Tibial nerve (tissue), 4 donors: ENCODE measurements around the gene MTFMT. TPM values are rescaled to one million over a fixed set of nuclear protein-coding genes. Genes with fewer than 3 reads are reported as not detected.
A peak's percentile ranks its signal among the peaks of the same experiment; 100 is the strongest.

Experiments
- DNase-seq, 2 donors: peaks; one replicate each; pipeline ENCODE4 v3.0.0-alpha.2; 2019; ENCODE audit warnings: low spot score in 2 of 2
- H3K27ac ChIP-seq, 4 donors: fragments of 200-600 bp; sonication (generic) in 3 of 4; one replicate each; pipeline ENCODE4 v1.5.1; 2017 to 2019; ENCODE audit warnings: mild to moderate bottlenecking in 1 of 4
- H3K27me3 ChIP-seq, 2 donors: fragments of 200-600 bp; sonication (generic) in 1 of 2; one replicate each; pipeline versions ENCODE4 v1.5.1 to v1.6.0; 2017 to 2019
- H3K36me3 ChIP-seq, 3 donors: fragments of 200-600 bp; sonication (generic); one replicate each; pipeline ENCODE4 v1.5.1; 2018 to 2019
- H3K4me1 ChIP-seq, 4 donors: fragments of 200-600 bp; sonication (generic) in 3 of 4; one replicate each; pipeline ENCODE4 v1.5.1; 2017 to 2019
- H3K4me3 ChIP-seq, 4 donors: fragments of 200-600 bp; sonication (generic) in 3 of 4; one replicate each; pipeline ENCODE4 v1.5.1; 2017 to 2019; ENCODE audit warnings: mild to moderate bottlenecking in 1 of 4, moderate library complexity in 1 of 4
- H3K9me3 ChIP-seq, 4 donors: fragments of 200-600 bp; sonication (generic) in 3 of 4; one replicate each; pipeline ENCODE4 v1.5.1; 2017 to 2019
- EP300 ChIP-seq, 2 donors: sonication (generic); formaldehyde crosslinking; IDR thresholded peaks; one replicate each; pipeline ENCODE4 v1.6.1; 2017; ENCODE audit warnings: antibody characterized with exemption in 2 of 2, mild to moderate bottlenecking in 1 of 2
- POLR2A ChIP-seq, 2 donors: fragments of 450-650 bp; IDR thresholded peaks; one replicate each; pipeline ENCODE4 v1.6.1; 2017; ENCODE audit warnings: antibody characterized with exemption in 2 of 2, mild to moderate bottlenecking in 2 of 2, moderate library complexity in 2 of 2
- WGBS, 2 donors: methylation state at CpG; one replicate each; pipeline ENCODE4 v1.1.5; 2018; 5-methylcytosine and 5-hydroxymethylcytosine counted together
- total RNA-seq, 4 donors: library from RNA; depleted of rRNA; stranded (reverse); fragments of >200 nt; gene quantifications; one replicate each; pipeline ENCODE4 v1.1.0, GENCODE V29; 2016
- TF ChIP-seq, protein P1 (sequence below), 5 experiments: fragments of 200-600 bp in 3 of 5; fragments of 450-650 bp in 2 of 5; sonication (generic) in 3 of 5; IDR thresholded peaks; one replicate each; pipeline ENCODE4 v1.5.1; 2016 to 2019; ENCODE audit warnings: antibody characterized with exemption in 5 of 5, mild to moderate bottlenecking in 3 of 5, moderate library complexity in 2 of 5

MTFMT gene
- total RNA-seq, 4 donors from 2014 or later, result 36.8 to 45.7 (median 41.2) TPM

DNA sequence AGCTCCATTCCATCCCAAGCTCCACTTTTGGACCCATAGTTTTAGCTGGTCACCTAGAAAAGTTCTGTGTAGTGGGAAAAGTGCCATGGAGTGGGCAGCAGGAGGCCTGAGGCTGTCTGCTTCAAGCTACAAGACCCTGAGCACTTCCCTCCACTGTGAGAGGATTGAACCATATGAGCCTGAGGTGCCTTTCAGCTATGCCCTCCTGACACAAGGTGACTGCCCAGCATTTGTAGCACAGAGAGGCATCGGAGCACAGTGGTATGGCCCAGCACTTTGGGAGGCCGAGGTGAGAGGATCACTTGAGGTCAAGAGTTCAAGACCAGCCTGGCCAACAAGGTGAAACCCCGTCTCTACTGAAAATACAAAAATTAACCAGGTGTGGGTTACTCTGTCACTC lies 43.2 kb upstream of the MTFMT start:
- H3K4me3 ChIP-seq, result no peak overlapping the region

DNA sequence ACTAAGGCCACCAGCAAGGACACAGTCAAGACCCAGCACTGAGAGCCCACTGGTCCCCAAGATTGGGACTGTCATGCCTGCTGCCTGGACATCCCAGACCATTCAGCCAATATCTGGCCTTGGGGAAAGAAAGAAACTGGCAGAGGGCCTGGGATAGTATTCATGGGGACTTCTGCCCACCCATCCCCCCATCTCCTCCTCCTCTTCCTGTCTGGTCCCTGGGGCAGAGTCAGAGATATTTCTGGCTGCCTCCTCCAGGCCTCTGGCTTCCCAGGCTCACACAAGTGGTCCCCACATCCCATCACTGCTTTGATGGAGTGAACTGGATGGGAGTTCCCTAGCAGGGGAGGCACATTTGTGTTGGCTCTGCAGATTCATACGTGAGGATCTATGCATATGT lies 42.6 kb upstream of the MTFMT start:
- Histone ChIP-seq H3K27ac (peak overlapping the region in 2 of 4 donors; percentile 71 to 77), H3K27me3 (no peaks in the 10 kb centered on the region), H3K4me1 (peaks cover 0 to 48% (median 24%) of the 10 kb centered on the region in 4 donors), H3K36me3 (no peaks in the 10 kb centered on the region), H3K4me3 (no peak overlapping the region), H3K9me3 (no peaks in the 10 kb centered on the region)
- TF ChIP-seq EP300 (IDR thresholded peaks at IDR 0.05) (no peak), POLR2A (IDR thresholded peaks at IDR 0.05) (no peak)
- TF ChIP-seq, protein P1, sequence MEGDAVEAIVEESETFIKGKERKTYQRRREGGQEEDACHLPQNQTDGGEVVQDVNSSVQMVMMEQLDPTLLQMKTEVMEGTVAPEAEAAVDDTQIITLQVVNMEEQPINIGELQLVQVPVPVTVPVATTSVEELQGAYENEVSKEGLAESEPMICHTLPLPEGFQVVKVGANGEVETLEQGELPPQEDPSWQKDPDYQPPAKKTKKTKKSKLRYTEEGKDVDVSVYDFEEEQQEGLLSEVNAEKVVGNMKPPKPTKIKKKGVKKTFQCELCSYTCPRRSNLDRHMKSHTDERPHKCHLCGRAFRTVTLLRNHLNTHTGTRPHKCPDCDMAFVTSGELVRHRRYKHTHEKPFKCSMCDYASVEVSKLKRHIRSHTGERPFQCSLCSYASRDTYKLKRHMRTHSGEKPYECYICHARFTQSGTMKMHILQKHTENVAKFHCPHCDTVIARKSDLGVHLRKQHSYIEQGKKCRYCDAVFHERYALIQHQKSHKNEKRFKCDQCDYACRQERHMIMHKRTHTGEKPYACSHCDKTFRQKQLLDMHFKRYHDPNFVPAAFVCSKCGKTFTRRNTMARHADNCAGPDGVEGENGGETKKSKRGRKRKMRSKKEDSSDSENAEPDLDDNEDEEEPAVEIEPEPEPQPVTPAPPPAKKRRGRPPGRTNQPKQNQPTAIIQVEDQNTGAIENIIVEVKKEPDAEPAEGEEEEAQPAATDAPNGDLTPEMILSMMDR (IDR thresholded peaks at IDR 0.05), result no peak
- DNase-seq, result no peak
- 23 to 31% methylated on average over 1 of the region's 1 CpG for WGBS, 2 donors

More for the DNA sequence above, 43.2 kb upstream of the MTFMT start:
- H3K27me3 ChIP-seq, result peaks cover 0 to 3% of the 10 kb centered on the region in 2 donors
- 93 to 94% methylated on average over 3 of the region's 3 CpGs for WGBS, 2 donors
- H3K9me3 ChIP-seq, result no peaks in the 10 kb centered on the region
- peaks cover 0 to 50% (median 24%) of the 10 kb centered on the region in 4 donors for H3K4me1 ChIP-seq
- DNase-seq, result no peak
- no peak for TF ChIP-seq POLR2A (IDR thresholded peaks at IDR 0.05)
- TF ChIP-seq EP300 (IDR thresholded peaks at IDR 0.05), result no peak
- TF ChIP-seq, protein P1 (IDR thresholded peaks at IDR 0.05), result no peak
- H3K27ac ChIP-seq, result peak overlapping the region in 2 of 4 donors; percentile 71 to 77
- H3K36me3 ChIP-seq, result no peaks in the 10 kb centered on the region

DNA sequence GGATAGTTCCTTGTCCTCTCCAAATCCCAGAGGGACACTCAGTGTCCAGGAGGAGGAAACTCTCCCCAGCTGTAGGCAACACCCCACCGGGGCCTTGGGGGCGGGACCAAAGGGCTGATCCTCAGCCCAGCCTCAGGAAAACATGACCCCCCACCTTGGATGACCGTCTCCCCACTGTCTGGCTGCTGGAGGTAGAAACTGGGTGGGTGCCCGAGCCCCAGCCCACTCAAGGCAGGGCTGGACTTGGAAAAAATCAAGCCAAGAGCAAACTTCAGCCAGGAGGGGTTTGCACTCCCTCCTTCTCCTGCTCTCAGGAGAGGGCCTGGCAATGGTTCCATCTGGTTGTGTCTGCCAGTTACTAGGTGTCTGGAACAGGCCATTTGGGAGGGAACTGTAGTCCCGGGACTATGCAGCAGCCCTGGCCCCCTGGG lies 42.0 kb upstream of the MTFMT start:
- Histone ChIP-seq H3K4me3 (no peak overlapping the region), H3K27me3 (no peaks in the 10 kb centered on the region), H3K9me3 (no peaks in the 10 kb centered on the region), H3K27ac (peak overlapping the region in 3 of 4 donors; percentile 34 to 77 (median 71)), H3K4me1 (peaks cover 0 to 48% (median 24%) of the 10 kb centered on the region in 4 donors), H3K36me3 (no peaks in the 10 kb centered on the region)
- DNase-seq, result no peak
- TF ChIP-seq POLR2A (IDR thresholded peaks at IDR 0.05) (no peak), EP300 (IDR thresholded peaks at IDR 0.05) (no peak)
- TF ChIP-seq, protein P1 (IDR thresholded peaks at IDR 0.05), result no peak
- WGBS, 2 donors, result 43 to 50% methylated on average over 3 to 5 of the region's 5 CpGs

DNA sequence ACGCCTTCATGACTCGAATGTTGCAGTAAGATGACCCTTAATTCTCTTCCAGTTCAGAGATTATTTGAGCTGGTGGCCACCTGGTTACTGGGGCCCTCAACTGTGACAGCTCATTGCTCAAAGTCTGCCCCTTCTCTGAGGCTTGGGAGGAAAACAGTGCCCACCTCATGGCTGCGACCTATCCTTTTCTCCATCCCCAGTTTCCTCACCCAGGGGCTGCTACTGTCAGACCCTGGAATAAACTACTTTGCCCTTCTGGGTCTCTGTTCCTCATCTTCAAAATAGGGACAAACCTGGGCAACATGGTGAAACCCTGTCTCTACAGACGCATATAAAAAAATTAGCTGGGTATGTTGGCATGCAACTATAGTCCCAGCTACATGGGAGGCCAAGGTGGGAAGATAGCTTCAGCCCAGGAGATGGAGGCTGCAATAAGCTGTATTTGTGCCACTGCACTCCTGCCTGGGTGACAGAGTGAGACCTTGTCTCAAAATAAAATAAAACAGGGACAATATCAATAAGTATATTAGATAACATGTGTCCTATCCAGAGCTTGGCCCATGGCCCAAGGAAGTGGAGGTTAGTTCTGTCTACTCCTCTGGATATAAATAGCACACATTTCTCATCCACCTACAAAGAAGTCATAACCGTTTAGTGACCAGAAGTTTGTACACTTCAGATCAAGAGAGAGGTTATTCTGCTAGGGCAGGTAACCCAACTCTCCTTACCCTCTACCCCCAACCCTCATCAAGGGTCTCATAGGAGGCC lies 40.5 kb upstream of the MTFMT start:
- peaks cover 0 to 56% (median 26%) of the 10 kb centered on the region in 4 donors for H3K4me1 ChIP-seq
- TF ChIP-seq, protein P1 (IDR thresholded peaks at IDR 0.05), result no peak
- no peak for TF ChIP-seq EP300 (IDR thresholded peaks at IDR 0.05)
- TF ChIP-seq POLR2A (IDR thresholded peaks at IDR 0.05), result no peak

DNA sequence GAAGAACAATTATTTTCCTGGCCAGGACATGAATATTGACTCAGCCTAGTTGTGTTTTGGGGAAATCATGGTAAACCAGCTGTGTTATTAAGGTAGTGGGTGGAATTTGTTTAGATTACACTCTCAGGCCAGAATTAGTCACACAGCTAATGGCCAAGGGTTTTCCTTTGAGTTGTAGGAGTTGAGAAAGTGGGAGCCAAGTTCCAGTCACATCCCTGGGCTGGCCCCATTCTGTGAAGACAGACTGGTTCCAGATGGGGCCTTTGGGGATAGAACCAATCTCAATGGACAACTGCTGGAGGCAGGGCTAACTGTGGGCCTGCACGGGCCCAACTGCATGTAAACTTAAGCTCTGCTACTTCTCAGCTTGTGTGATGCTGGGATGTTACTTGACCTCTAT lies 39.7 kb upstream of the MTFMT start:
- Histone ChIP-seq H3K36me3 (no peaks in the 10 kb centered on the region), H3K27ac (peak overlapping the region in 3 of 4 donors; percentile 87 to 95 (median 94)), H3K4me1 (peaks cover 0 to 64% (median 29%) of the 10 kb centered on the region in 4 donors), H3K4me3 (no peak overlapping the region), H3K27me3 (no peaks in the 10 kb centered on the region), H3K9me3 (no peaks in the 10 kb centered on the region)
- no peak for DNase-seq
- 36 to 50% methylated on average over 1 of the region's 1 CpG for WGBS, 2 donors
- TF ChIP-seq EP300 (IDR thresholded peaks at IDR 0.05), result no peak
- no peak for TF ChIP-seq POLR2A (IDR thresholded peaks at IDR 0.05)
- TF ChIP-seq, protein P1 (IDR thresholded peaks at IDR 0.05), result no peak

More for the DNA sequence above, 40.5 kb upstream of the MTFMT start:
- 76 to 84% methylated on average over 5 of the region's 5 CpGs for WGBS, 2 donors
- peak overlapping the region in 2 of 4 donors; percentile 46 to 71 for H3K27ac ChIP-seq
- no peaks in the 10 kb centered on the region for H3K36me3 ChIP-seq
- H3K27me3 ChIP-seq, result no peaks in the 10 kb centered on the region
- no peak for DNase-seq
- no peak overlapping the region for H3K4me3 ChIP-seq
- H3K9me3 ChIP-seq, result no peaks in the 10 kb centered on the region
